ENCODE results near the gene CDX4.
"Not testable (repeated sequence)": the region's sequence is repeated elsewhere in the genome, so short reads cannot be mapped to it uniquely, and the experiment has no call there.

CDX4 gene

GRCh38 chrX:73446831-73447230 lies at the start of gene CDX4:
Gene CDX4, plus strand, starts transcription at chrX:73447053. Its CDS starts 201 bp downstream, at chrX:73447254.
- ATAC-seq (no peak), DNase-seq (no peak)

- DNase-seq: no peak
- ATAC-seq: no peak
These were observed 48.5 kb upstream of the CDX4 start for GRCh38 chrX:73398185-73398914.

DNA sequence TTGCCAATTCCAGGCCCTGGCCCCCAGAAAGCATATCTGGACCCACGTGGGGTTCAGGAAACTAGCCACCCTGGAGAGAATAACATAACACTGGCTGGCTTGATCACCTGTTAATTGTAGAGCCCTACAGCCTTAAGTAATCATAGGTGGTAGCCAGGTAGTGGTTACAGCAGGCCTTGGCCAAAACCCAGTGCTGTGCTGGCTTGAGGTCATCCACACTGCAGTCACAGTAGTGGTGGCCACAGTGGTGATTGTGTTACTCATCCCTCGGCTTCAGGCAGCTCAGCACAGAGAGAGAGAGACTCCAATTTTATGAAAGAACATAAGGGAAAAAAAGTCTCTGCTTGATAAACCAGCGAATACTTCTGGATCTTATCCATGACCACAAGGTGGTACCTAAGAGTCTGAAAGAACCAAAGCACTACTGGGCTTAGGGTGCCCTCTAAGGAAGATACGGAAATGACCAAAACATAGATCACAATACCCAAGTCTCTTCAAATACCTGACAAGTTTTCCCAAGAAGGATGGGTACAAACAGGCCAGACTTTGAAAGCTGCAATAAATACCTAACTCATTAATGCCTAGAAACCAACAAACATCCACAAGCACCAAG lies 46.6 kb upstream of the CDX4 start:
- ATAC-seq (no peak), DNase-seq (no peak)

- DNase-seq (no peak), ATAC-seq (no peak)
These were observed 45.1 kb upstream of the CDX4 start for GRCh38 chrX:73401591-73402266.

DNA sequence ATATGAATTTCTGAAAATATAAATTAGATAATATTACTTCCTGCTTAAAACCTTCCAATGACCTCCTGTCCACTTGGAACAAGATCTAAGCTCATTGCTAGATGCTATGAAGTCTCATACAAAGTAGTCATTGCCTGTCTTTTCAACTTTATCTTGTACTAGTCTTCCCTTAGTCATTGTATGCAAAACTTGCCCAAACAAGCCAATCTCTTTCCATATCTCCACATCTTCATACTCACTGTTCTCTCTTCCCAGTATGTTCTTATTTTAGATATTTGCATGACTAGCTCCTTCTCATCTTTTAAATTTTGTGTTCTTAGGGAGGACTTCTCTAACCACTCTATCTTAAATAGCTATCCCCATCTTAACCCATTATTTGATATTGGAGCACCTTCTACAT lies 33.9 kb upstream of the CDX4 start:
- DNase-seq: no peak
- ATAC-seq: no peak

DNA sequence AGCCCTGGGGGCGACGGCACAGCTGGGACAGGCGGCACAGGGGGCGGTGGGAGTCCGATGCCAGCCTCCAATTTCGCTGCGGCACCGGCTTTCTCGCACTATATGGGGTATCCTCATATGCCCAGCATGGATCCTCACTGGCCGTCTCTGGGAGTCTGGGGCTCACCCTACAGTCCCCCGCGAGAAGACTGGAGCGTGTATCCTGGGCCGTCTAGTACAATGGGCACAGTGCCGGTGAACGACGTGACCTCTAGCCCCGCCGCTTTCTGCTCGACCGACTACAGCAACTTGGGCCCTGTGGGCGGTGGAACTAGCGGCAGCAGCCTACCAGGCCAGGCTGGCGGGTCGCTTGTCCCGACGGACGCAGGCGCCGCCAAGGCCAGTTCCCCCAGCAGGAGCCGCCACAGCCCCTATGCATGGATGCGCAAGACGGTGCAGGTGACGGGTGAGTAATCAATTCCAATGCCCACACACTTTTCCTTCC lies 500 bp downstream of the CDX4 start:
- ATAC-seq (no peak), DNase-seq (peak; percentile 1)

GRCh38 chrX:73448379-73448778 lies 1.5 kb downstream of the CDX4 start:
- no peak for DNase-seq

DNA sequence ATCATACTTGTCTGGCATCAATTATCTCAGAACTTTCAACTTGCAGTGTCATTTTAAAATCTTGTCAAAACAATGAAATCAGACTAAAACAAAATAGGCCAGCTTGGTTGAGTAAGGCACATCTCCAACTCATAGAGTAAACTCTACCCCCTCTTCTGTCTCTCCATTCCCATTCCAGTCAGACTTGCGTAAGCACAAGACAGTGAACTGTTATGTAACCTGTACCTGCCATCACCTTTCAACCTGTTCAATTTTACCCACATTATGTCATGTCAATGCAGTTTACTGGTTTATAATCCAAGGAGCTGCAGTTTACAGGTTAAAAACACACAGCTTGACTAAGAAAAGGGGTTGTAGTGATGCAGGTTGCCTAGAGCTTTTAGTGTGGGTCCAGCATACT lies 8.3 kb downstream of the CDX4 start:
- ATAC-seq: no peak

More at GRCh38 chrX:73448379-73448778, 1.5 kb downstream of the CDX4 start:
- ATAC-seq: no peak

GRCh38 chrX:73457306-73457705 lies 10.5 kb downstream of the CDX4 start:
- no peak for ATAC-seq
- DNase-seq: no peak

More for the DNA sequence above, 8.3 kb downstream of the CDX4 start:
- DNase-seq: no peak

GRCh38 chrX:73468376-73468775 lies 21.5 kb downstream of the CDX4 start:
- no peak for ATAC-seq
- no peak for DNase-seq

- no peak for DNase-seq
- no peak for ATAC-seq
These were observed 32.1 kb downstream of the CDX4 start for GRCh38 chrX:73478961-73479360.

GRCh38 chrX:73481521-73481920 lies 34.7 kb downstream of the CDX4 start:
- ATAC-seq (no peak), DNase-seq (no peak)

GRCh38 chrX:73490661-73491060 lies 43.8 kb downstream of the CDX4 start:
- ATAC-seq: no peak
- DNase-seq: no peak

- ATAC-seq, DNase-seq: not testable (repeated sequence)
These were observed 45.3 kb downstream of the CDX4 start for GRCh38 chrX:73492178-73492577.
